ENCODE data around the gene NRXN3. TPM values are rescaled to one million over a fixed set of nuclear protein-coding genes. Genes with fewer than 3 reads are reported as not detected.

The NRXN3 gene
- total RNA-seq, 2 donors from 2014 or later: 1.2 to 7.8 TPM

DNA sequence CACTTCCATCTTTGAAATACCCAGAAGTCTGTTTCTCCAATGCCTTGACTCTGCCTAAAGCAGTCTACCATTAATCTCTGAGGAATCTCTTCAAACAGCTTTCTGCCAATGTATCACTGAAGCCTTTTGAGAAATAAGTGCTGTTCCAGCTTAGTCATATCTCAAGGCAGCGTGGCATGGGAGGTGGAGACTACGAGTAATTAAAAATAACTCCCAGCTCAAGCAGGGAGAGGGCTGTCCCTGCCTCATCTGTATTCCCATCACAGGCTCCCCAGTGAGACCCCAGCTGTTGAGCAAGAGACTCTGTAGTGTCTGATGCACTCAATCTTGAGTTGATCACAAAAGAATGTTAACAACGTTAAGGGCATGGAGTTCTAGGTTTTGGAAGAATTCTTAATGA, 1340.5 kb downstream of the NRXN3 start:
- H3K27ac ChIP-seq: no peak overlapping the region
- no peak overlapping the region for H3K4me3 ChIP-seq
- H3K9ac ChIP-seq (ENCODE audit: low read depth in 2 of 2, low read length in 2 of 2): no peak overlapping the region
- H3K9me3 ChIP-seq: no peaks in the 10 kb centered on the region
- no peaks in the 10 kb centered on the region for H3K27me3 ChIP-seq
- H3K36me3 ChIP-seq: no peaks in the 10 kb centered on the region
- TF ChIP-seq, protein P1, sequence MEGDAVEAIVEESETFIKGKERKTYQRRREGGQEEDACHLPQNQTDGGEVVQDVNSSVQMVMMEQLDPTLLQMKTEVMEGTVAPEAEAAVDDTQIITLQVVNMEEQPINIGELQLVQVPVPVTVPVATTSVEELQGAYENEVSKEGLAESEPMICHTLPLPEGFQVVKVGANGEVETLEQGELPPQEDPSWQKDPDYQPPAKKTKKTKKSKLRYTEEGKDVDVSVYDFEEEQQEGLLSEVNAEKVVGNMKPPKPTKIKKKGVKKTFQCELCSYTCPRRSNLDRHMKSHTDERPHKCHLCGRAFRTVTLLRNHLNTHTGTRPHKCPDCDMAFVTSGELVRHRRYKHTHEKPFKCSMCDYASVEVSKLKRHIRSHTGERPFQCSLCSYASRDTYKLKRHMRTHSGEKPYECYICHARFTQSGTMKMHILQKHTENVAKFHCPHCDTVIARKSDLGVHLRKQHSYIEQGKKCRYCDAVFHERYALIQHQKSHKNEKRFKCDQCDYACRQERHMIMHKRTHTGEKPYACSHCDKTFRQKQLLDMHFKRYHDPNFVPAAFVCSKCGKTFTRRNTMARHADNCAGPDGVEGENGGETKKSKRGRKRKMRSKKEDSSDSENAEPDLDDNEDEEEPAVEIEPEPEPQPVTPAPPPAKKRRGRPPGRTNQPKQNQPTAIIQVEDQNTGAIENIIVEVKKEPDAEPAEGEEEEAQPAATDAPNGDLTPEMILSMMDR (IDR thresholded peaks at IDR 0.05): no peak
- no peaks in the 10 kb centered on the region for H3K4me1 ChIP-seq
- DNase-seq: no peak
- intact Hi-C loops (cut with DNase I): no loop called here

DNA sequence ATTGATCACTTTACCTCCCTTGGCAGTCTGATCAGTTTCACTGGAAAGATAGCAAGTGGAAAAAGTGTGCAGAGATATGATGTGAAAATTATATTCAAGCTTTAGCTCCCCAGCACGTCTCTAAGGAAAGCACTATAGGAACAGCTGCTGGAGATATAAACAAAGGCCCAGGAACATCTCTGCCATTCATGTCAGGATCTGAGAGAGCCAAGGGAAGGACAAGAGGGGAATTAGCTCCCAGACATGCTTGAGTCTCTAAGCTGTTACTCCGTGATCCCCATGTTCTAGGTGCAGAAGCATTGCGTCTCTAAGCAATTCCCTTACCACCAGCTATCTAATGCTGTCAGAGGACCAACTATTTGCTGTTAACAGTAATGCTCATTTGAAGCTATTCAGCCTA, 1341.0 kb downstream of the NRXN3 start:
- intact Hi-C loops (cut with DNase I): no loop called here
- Histone ChIP-seq H3K9ac (ENCODE audit: low read depth in 2 of 2, low read length in 2 of 2) (no peak overlapping the region), H3K9me3 (no peaks in the 10 kb centered on the region), H3K4me3 (no peak overlapping the region), H3K4me1 (no peaks in the 10 kb centered on the region), H3K27me3 (no peaks in the 10 kb centered on the region), H3K27ac (no peak overlapping the region), H3K36me3 (no peaks in the 10 kb centered on the region)
- TF ChIP-seq, protein P1 (IDR thresholded peaks at IDR 0.05): no peak
- DNase-seq: no peak

DNA sequence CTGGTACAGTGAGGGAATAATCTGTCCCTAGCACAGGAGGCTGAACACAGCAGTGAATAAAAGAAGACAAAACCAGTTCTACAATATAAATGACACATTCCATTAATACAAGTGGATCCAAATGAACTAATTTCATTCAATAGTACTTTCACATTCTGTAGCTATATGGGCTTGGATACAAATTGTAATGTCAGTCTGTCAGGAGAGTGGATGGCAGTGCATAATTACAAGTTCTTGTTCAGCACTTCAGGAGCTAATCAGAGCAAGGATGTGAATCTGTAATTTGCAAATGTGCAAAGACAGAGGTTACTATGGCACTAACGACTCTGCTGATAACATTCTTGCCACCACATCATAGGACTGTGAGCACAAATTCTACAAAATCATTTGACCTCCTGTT, 1343.3 kb downstream of the NRXN3 start:
- Histone ChIP-seq H3K9ac (ENCODE audit: low read depth in 2 of 2, low read length in 2 of 2) (no peak overlapping the region), H3K36me3 (no peaks in the 10 kb centered on the region), H3K9me3 (no peaks in the 10 kb centered on the region), H3K4me3 (no peak overlapping the region), H3K27ac (no peak overlapping the region), H3K4me1 (no peaks in the 10 kb centered on the region), H3K27me3 (no peaks in the 10 kb centered on the region)
- no peak for DNase-seq
- intact Hi-C loops (cut with DNase I): no loop called here
- TF ChIP-seq, protein P1 (IDR thresholded peaks at IDR 0.05): no peak

DNA sequence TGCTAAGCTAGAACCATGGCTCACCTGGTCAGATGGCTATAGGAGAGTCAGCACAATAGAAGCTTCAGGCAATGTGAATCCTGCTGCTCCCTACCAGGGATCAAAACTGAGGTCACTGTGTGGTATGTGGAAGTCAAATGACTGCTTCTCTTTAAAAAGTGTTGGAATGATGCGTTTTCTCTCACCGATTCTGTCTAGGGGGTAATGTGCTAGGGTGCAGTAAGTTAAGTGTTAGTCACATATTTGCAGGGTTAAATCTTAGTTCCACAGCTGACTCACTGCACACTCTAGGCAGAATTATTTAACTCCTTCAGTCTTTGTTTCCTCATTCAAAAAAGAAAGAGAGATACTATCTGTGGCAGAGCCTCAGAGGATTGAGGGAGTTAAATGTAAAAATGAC, 1344.5 kb downstream of the NRXN3 start:
- H3K27ac ChIP-seq: no peak overlapping the region
- no peak overlapping the region for H3K4me3 ChIP-seq
- no peaks in the 10 kb centered on the region for H3K27me3 ChIP-seq
- no peaks in the 10 kb centered on the region for H3K4me1 ChIP-seq
- no peak overlapping the region for H3K9ac ChIP-seq (ENCODE audit: low read depth in 2 of 2, low read length in 2 of 2)
- no peak for DNase-seq
- TF ChIP-seq, protein P1 (IDR thresholded peaks at IDR 0.05): no peak
- intact Hi-C loops (cut with DNase I): no loop called here
- no peaks in the 10 kb centered on the region for H3K9me3 ChIP-seq
- no peaks in the 10 kb centered on the region for H3K36me3 ChIP-seq

DNA sequence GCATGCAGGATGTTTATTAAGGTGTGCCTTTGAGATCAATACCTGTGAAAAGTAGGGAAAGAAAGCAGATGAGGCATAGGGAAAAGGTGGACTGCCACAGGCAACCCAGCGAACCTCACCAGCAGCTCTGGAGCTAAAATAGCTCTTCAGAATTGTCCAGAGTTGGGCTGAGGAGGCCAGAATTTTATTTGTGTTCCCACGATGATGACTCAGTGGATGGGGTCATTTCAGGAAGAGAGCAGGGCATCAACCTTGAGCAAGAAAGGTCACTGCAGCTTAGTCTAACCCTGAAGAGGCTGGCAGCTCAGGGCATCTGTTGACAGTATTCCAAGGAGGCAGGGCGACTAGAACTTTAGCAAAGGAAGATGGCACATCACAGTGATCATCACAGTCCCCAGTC, 1345.0 kb downstream of the NRXN3 start:
- Histone ChIP-seq H3K4me3 (no peak overlapping the region), H3K4me1 (no peaks in the 10 kb centered on the region), H3K27me3 (no peaks in the 10 kb centered on the region), H3K36me3 (no peaks in the 10 kb centered on the region), H3K9me3 (no peaks in the 10 kb centered on the region), H3K27ac (no peak overlapping the region), H3K9ac (ENCODE audit: low read depth in 2 of 2, low read length in 2 of 2) (no peak overlapping the region)
- no peak for DNase-seq
- intact Hi-C loops (cut with DNase I): no loop called here
- TF ChIP-seq, protein P1 (IDR thresholded peaks at IDR 0.05): no peak

DNA sequence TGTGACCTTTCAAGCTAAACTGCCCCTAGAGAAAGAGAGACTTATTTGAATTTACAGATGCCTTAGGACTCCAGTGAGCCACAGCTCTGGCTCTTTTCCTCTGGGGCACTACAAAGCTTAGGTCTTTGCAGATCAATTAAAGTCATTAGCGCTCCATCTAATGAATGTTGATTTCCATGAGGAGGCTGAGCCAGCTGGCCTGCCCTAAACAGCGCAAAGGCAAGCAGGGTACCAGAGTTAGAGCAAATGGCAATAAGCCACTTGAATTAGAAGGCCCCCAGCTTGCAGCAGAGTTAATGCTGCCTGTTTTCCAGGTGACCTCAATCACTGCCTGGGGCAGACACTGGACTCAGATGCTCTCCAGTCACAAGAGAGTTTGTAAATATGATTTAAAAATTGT, 1345.8 kb downstream of the NRXN3 start:
- no peaks in the 10 kb centered on the region for H3K4me1 ChIP-seq
- no peak overlapping the region for H3K27ac ChIP-seq
- intact Hi-C loops (cut with DNase I): no loop called here
- DNase-seq: no peak
- H3K27me3 ChIP-seq: no peaks in the 10 kb centered on the region
- H3K9me3 ChIP-seq: no peaks in the 10 kb centered on the region
- H3K9ac ChIP-seq (ENCODE audit: low read depth in 2 of 2, low read length in 2 of 2): no peak overlapping the region
- H3K36me3 ChIP-seq: no peaks in the 10 kb centered on the region
- no peak overlapping the region for H3K4me3 ChIP-seq
- TF ChIP-seq, protein P1 (IDR thresholded peaks at IDR 0.05): no peak

All from colonic mucosa (tissue), 4 donors.